DMS 273 (cell line): ENCODE results near the gene ZNF592.

Experiments
- DNase-seq: peaks from one replicate; lab custom pipeline; 2025; ENCODE audit not compliant: unreplicated experiment; lab: John Stamatoyannopoulos, UW

The ZNF592 gene

DNA sequence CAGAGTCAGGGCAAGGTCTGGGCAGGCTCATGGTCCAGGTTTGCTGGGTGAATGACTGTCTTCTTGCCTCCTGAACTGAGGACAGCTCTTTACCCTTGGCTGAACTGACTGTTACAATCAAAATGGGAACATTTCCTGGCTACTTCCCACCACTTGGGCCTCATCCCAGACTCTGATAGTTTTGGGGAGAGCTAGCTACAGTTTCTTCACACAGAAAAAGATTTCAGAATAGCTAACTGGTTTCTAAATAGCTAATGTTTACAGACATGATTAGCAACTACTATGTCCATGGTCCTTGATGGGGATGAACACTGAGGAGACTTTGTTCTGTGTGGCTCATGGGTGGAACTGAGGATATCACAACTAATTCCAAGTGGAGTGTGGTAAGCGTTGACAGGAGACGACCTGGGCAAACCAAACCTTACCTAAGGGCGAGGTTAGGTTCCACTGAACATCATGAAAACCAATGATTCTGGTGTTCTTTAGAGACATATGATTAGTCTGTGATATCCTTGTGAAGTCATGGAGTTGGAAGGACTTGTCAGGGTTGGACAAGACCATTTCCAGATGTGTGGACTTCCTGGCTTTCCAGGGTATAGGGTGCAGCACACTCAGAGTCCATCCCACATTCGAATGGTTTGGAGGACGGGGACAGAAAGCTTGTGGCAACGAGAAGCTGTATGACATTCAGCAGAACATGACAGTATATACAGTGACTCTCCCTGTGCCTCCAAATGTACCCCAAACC lies 76.0 kb downstream of the ZNF592 start:
- no peak for DNase-seq

DNA sequence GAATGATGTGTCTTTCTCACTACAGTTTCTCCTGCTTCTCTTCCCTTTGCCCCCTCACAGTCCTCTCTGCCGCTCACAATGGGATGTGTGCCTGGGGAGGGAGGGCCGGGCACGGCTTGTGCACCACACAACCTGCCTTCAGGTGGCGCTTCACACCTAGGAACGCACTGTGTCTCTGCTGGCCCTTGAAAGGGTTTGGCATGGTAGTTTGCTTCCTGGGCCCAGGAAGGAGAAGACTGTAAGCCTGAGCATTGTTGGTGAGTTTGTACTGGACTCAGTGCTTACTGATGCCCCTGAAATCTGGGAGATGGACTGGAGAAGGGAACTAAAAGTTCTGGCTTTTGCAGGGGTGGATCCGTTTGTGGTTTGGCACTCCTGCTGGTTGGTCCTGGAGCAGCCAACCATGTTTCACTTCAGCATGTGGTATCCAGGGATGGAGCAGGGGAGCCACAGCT lies 78.0 kb downstream of the ZNF592 start:
- DNase-seq: peak; percentile 70

- no peak for DNase-seq
These were observed 78.9 kb downstream of the ZNF592 start for GRCh38 chr15:84827246-84827645.

DNA sequence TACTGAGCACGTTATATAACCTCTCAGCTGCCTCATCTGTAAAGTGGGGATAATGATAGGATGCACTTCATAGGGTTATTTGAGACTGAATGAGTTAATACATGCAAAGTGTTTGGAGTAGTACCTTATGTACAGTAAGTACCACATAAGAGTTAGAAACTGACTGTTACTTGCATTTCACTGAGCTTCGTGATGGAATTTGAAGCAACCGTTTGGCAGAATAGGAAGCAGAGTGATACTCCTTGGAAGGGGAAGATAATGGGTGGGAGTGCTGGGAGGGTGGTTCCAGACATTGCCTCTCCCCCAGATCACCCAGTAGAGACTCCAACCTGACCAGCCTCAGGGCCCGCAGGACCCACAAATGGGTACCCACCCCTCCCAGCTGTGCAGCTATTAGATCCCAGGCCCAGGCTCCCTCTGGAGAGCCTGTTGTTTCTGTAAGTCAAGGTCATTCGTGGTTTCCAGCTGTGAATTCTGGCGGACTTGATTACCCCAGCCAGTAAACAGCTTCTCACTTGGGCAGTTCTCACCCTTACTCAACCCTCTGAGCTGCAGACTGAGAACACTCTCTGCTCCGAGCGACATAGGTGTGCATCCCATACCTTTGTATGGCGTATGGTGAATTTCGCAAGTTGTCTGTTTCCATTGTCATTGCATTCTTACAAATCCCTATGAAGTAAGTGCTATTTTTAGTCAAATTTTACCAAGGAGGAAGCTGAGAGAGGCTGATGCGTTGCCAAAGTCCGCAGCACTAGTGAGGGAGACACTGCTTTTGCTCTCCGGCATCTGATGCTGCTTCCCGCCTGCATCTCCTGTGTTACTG lies 79.9 kb downstream of the ZNF592 start:
- no peak for DNase-seq

DNA sequence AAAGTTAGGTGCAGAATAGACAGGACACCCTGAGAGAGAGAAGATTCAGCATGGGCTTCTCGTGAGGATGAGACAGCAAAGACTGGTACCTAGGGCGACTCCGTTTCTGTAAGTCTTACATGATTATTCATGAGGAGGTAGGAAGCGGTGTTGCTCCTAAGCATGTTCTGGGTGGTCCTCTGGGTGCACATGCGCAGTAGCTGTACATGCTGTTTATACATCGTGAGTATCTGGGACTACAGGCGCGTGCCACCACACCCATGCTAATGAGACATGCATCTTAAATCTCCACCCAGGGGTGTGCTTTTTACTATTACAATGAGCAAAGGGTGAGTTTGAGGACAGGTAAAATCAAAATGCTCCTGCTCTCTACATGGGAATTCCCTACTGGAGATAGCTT lies 81.0 kb downstream of the ZNF592 start:
- DNase-seq: no peak

- DNase-seq: no peak
These were observed 81.6 kb downstream of the ZNF592 start for GRCh38 chr15:84830036-84830435.

DNA sequence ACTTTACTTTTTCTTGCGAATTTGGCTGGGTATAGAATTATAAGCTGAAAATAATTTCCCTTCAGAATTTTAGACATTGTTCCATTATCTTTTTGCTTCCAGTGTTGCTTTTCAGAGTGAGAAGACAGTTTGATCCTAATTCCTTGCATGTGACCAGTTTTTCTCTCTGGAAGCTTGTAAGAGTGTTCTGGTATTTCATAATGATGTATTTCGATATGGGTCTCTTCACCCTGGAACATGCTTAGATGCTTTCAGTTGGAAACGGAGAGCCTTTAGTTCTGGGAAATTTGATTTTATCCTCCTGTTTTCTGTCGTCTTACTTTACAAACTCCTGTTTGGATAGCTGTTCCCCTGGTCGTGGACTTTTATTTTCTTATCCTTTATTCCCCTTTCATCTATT lies 82.6 kb downstream of the ZNF592 start:
- DNase-seq: no peak

DNA sequence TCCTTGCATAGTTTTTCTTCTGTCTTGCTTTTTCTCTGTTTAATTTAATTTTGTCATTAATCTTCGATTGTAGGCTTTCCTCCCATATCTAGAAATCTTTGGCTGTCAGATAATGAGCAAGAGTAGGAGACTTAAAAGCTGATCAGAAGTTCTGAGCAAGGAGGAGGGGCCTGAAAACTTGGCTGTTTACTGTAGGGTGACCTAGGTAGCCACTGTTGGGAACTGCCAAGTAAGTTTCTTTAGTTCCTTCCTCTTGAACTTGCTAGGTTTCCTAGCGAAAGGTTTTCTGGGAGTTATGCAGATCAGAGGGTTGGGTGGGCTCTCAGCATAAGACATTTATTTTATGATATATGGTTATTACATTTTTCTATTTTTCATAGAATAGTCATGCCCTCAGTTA lies 83.2 kb downstream of the ZNF592 start:
- DNase-seq: no peak

DNA sequence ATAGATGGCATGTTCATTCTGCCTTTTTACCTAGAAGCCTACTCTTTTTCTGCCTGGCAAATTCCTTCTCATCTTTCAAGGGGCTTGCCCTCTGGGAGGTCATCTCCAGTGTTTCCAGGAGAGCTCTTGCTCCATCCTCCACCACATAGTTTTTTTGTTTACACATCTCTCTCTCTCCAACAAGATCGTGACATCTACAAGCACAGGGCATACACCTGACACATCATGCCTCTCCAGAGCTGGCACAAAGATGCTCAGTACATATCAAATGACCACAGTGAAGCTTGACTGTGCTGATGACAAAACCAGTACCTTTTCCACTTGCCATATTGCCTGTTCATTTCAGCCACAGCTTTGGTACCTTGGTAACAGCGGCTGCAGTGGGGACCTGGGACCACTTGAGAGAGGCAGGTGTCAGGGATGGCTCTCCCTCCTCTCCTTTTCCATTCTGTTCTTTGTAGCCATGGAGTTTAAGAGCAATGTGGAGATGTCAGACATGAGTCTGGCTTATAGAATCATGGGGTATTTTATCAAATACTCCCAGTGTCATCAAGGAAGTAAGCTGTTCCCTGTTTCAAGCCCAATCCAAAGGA lies 84.2 kb downstream of the ZNF592 start:
- no peak for DNase-seq

- peak; percentile 10 for DNase-seq
These were observed 85.2 kb downstream of the ZNF592 start for GRCh38 chr15:84833447-84834228.

GRCh38 chr15:84834229-84834955 lies 86.0 kb downstream of the ZNF592 start:
- no peak for DNase-seq

DNA sequence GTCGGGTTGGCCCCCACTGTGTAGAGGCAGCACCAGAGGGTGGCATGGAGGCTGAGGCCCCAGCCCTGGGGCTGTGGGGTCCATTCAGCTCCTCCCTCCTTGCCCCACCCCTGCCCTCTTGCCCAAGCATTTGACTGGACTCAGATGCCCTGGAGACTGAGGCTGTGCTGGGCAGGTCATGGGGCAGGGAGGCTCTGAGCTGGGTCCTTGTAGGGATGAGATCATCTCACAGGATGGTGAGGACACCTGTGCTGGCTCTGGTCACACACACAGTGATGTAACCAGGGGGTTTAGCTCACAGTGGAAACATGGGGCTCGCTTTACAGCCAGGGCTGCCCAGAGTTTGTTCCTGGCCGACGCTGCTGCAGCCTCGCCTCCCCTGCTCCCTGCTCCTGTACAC lies 86.6 kb downstream of the ZNF592 start:
- DNase-seq: no peak

DNA sequence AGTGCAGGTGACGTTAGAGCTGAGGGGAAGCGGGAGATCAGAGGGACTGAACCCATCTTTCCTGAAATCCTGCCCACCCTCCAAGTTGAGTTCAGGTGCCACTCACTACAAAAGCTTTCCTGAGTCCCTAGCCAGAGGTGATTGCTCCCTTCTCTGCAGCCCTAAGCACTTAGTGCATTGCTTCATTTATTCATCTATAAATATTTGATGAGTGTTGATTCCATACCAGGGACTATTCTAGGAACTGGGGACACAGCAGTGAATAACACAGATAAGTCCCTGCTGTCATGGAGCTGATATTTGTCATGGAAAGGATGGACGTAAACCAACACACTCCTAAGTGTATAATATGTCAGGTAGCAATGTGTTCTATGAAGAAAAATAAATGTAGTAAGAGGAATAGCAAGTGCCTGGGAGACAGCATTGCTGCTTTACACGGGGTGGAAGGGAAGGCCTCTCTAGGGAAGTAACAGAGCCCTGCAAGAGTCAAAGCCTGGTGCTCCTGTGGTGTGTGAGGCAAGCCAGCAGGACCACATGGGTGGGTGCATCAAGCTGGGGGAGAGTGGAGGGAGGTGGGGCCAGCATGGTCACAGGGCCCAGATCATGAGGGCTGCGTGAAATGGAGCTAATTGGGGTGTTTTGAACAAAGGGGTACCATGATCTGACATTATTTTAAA lies 87.4 kb downstream of the ZNF592 start:
- DNase-seq: no peak

DNA sequence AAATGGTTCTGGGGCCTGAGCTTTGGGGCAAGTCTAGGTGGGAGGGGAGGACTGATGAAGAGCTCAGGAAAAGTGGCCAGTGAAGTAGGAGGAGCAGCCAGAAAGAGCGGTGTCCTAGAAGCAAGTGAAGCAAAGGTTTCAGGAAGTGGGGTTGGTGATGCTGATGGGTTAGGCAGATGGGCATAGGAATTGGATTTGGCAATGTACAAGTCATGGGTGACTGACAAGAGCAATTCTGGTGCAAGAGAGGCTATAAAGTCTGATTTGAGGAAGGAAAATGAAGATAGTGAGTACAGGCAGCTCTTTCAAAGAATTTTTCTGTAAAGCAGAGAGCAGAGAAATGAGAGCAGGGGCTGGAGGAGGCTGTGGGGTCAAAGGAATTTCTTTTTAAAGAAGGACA lies 88.5 kb downstream of the ZNF592 start:
- DNase-seq: no peak

- no peak for DNase-seq
These were observed 91.3 kb downstream of the ZNF592 start for GRCh38 chr15:84839714-84840113.

- DNase-seq: no peak
These were observed 91.9 kb downstream of the ZNF592 start for GRCh38 chr15:84840255-84840654.

DNA sequence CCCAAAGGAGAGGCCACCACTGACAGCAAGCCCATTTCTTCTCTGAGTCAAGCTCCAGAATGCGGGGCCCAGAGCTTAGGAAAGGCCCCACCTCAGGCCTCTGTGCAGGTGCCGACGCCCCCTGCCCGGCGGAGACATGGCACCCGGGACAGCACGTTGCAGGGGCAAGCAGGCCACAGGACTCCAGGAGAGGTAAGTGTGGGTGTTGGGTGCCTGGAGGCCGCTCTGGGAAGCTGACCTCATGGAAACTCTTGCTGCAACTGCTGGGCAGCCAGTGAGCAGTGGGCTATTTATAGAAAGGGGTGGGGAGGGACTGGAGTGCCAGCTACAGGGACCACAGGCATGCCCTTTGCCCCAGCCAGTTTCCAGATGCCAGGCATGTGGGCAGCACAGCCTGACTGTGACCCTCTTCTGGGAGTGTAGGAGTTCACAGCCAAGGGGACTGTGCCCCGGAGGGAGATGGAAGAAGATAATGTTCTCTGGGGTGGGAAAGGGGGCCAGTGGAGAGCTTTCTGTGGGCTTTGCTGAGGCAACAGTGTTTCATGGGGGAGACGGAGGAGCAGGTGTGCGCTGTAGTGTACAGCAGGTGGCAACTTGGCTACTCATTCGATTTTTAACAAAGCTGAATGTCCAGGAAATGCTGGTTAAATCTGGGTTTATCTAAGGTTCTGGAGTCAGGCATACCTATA lies 92.5 kb downstream of the ZNF592 start:
- DNase-seq: no peak

- no peak for DNase-seq
These were observed 94.4 kb downstream of the ZNF592 start for GRCh38 chr15:84842781-84843180.

DNA sequence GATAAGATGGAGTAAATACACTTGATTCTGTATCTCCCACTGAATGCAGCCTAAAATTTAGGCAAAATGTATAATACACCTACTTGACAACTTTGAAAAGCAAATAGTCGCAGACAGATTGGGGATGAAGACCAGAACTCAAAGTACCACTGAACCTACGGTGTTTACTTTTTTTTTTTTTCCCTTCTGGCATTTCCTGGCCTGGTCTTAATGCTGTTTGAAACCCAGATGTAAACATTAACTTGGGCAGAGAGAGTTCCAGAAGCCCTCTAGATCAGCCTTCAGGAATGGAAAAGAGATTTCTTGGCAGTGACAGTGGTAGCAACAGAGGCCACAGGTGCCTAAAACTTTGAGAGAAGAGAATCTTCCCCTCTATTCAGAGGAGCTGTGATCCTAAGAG lies 96.6 kb downstream of the ZNF592 start:
- DNase-seq: no peak
